ENCODE measurements around the gene C1QTNF5. TPM values are rescaled to one million over a fixed set of nuclear protein-coding genes. Genes with fewer than 3 reads are reported as not detected.

C1QTNF5 gene
- total RNA-seq, 1 donor = 41.3 TPM

DNA sequence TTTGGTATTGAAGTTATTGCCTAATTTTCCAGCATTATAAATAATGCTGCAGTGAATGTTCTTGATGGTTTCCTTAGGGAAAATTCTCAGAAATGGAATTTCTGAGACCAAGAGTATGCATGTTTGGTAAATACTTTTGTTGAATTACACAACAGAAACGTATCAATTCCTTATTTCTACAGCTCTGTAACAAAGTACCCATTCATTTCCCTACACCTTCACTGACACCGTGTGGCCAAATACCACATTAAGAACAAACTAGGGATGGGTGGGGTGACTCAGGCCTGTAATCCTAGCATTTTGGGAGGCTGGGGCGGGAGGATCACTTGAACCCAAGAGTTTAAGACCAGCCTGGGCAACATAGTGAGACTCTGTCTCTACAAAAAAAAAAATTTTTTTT lies 45.5 kb downstream of the C1QTNF5 start:
- Histone ChIP-seq H4K20me1 (ENCODE audit: insufficient read depth, low read length) (no peaks in the 10 kb centered on the region), H3K4me3 (ENCODE audit: insufficient read depth, low read length) (no peak overlapping the region), H3K27ac (ENCODE audit: low read depth, low read length) (no peak overlapping the region), H3K4me2 (ENCODE audit: insufficient read depth, low read length) (no peak overlapping the region), H3K79me2 (ENCODE audit: insufficient read depth, low read length) (no peaks in the 10 kb centered on the region), H3K36me3 (ENCODE audit: insufficient read depth, low read length) (peaks cover 41% of the 10 kb centered on the region), H3K4me1 (ENCODE audit: insufficient read depth, low read length) (peaks cover 2% of the 10 kb centered on the region), H3K9me3 (ENCODE audit: low read depth, low read length) (peaks cover 2% of the 10 kb centered on the region), H3K27me3 (ENCODE audit: insufficient read depth, low read length) (no peaks in the 10 kb centered on the region), H2AFZ (ENCODE audit: low read length) (no peak overlapping the region)
- DNase-seq (ENCODE audit: insufficient read length, low spot score, missing footprints) = no peak
- TF ChIP-seq, protein P1, sequence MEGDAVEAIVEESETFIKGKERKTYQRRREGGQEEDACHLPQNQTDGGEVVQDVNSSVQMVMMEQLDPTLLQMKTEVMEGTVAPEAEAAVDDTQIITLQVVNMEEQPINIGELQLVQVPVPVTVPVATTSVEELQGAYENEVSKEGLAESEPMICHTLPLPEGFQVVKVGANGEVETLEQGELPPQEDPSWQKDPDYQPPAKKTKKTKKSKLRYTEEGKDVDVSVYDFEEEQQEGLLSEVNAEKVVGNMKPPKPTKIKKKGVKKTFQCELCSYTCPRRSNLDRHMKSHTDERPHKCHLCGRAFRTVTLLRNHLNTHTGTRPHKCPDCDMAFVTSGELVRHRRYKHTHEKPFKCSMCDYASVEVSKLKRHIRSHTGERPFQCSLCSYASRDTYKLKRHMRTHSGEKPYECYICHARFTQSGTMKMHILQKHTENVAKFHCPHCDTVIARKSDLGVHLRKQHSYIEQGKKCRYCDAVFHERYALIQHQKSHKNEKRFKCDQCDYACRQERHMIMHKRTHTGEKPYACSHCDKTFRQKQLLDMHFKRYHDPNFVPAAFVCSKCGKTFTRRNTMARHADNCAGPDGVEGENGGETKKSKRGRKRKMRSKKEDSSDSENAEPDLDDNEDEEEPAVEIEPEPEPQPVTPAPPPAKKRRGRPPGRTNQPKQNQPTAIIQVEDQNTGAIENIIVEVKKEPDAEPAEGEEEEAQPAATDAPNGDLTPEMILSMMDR (IDR thresholded peaks at IDR 0.05; ENCODE audit: extremely low read depth, low read depth, low read length) = peak; percentile 27

DNA sequence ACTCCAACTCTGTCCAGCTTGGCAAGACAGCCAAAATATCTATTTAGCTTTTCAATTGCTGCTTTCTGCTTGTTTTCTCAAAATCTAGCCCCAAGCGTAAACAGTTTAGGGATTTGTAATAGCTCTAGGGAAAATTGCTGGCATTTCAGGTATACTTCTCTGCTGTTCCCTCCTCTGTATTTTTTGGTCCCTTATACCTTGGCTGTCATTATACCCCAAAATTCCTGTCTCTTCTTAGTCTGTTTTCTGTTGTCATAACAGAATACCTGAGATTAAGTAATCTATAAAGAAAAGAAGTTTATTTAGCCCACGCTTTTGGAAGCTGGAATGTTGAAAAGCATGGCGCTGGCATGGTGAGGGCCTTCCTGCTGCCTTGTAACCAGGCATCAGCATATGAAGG lies 47.2 kb downstream of the C1QTNF5 start:
- Histone ChIP-seq H3K4me1 (ENCODE audit: insufficient read depth, low read length) (peaks cover 2% of the 10 kb centered on the region), H3K27me3 (ENCODE audit: insufficient read depth, low read length) (no peaks in the 10 kb centered on the region), H4K20me1 (ENCODE audit: insufficient read depth, low read length) (no peaks in the 10 kb centered on the region), H3K4me2 (ENCODE audit: insufficient read depth, low read length) (no peak overlapping the region), H2AFZ (ENCODE audit: low read length) (no peak overlapping the region), H3K9me3 (ENCODE audit: low read depth, low read length) (peaks cover 2% of the 10 kb centered on the region), H3K36me3 (ENCODE audit: insufficient read depth, low read length) (peaks cover 24% of the 10 kb centered on the region), H3K27ac (ENCODE audit: low read depth, low read length) (no peak overlapping the region), H3K4me3 (ENCODE audit: insufficient read depth, low read length) (no peak overlapping the region), H3K79me2 (ENCODE audit: insufficient read depth, low read length) (no peaks in the 10 kb centered on the region)
- no peak for DNase-seq (ENCODE audit: insufficient read length, low spot score, missing footprints)
- TF ChIP-seq, protein P1 (IDR thresholded peaks at IDR 0.05; ENCODE audit: extremely low read depth, low read depth, low read length) = no peak

DNA sequence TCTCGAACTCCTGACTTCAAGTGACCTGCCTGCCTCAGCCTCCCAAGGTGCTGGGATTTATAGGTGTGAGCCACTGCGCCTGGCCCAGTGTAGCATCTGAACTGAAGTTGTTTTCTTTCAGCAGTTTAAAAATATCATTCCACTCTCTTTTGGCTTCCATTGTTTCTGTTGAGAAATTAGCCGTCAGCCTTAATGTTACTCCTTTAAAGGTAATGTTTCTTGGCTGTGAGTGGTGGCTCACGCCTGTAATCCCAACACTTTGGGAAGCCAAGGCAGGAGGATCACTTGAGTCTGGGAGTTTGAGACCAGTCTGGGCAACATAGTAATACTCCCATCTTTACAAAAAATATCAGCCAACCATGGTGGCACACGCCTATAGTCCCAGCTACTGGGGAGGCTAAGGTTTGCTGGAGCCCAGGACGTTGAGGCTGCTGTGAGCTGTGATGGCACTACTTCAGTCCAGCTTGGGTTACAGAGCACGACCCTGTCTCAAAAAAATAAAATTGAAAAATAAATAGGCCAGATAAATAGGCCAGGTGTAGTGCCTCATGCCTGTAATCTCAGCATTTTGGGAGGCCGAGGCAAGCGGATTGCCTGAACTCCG lies 49.7 kb downstream of the C1QTNF5 start:
- no peak overlapping the region for H2AFZ ChIP-seq (ENCODE audit: low read length)
- no peaks in the 10 kb centered on the region for H4K20me1 ChIP-seq (ENCODE audit: insufficient read depth, low read length)
- peaks cover 2% of the 10 kb centered on the region for H3K9me3 ChIP-seq (ENCODE audit: low read depth, low read length)
- no peak overlapping the region for H3K4me2 ChIP-seq (ENCODE audit: insufficient read depth, low read length)
- no peak overlapping the region for H3K27ac ChIP-seq (ENCODE audit: low read depth, low read length)
- H3K79me2 ChIP-seq (ENCODE audit: insufficient read depth, low read length) = no peaks in the 10 kb centered on the region
- H3K27me3 ChIP-seq (ENCODE audit: insufficient read depth, low read length) = no peaks in the 10 kb centered on the region
- no peaks in the 10 kb centered on the region for H3K4me1 ChIP-seq (ENCODE audit: insufficient read depth, low read length)
- no peak overlapping the region for H3K4me3 ChIP-seq (ENCODE audit: insufficient read depth, low read length)
- H3K36me3 ChIP-seq (ENCODE audit: insufficient read depth, low read length) = peaks cover 21% of the 10 kb centered on the region
- DNase-seq (ENCODE audit: insufficient read length, low spot score, missing footprints) = no peak
- TF ChIP-seq, protein P1 (IDR thresholded peaks at IDR 0.05; ENCODE audit: extremely low read depth, low read depth, low read length) = no peak

Small RNAs within 50 kb of the gene (small RNA-seq; reads per million reads assigned to genes)
- gene RF01225 (not detected), gene RNU6-262P (not detected)

Other genes with a start within 250 kb of the C1QTNF5 start
- gene DPAGT1, start 239.0 kb downstream of the C1QTNF5 start, total RNA-seq = 20.3 and 22.1 TPM in 2 replicates
- gene C2CD2L, start 233.5 kb downstream of the C1QTNF5 start, total RNA-seq = 5.0 and 6.2 TPM in 2 replicates
- gene HINFP, start 219.3 kb downstream of the C1QTNF5 start, total RNA-seq = 20.6 and 22.8 TPM in 2 replicates
- under 0.01 TPM in 1 of 2 replicates, not detected in the other for gene ABCG4, start 191.8 kb downstream of the C1QTNF5 start, total RNA-seq
- 24.2 and 29.7 TPM in 2 replicates for gene NLRX1, start 172.2 kb downstream of the C1QTNF5 start, total RNA-seq
- gene NHERF4, start 155.4 kb downstream of the C1QTNF5 start, total RNA-seq = not detected in 2 replicates
- gene CBL, start 134.5 kb downstream of the C1QTNF5 start, total RNA-seq = 9.0 and 9.7 TPM in 2 replicates
- 11.2 and 14.1 TPM in 2 replicates for gene MCAM, start 23.8 kb downstream of the C1QTNF5 start, total RNA-seq
- 4.0 and 5.0 TPM in 2 replicates for gene RNF26, start 6.4 kb downstream of the C1QTNF5 start, total RNA-seq
- not detected in 2 replicates for gene MFRP, start 5.8 kb upstream of the C1QTNF5 start, total RNA-seq
- 0.29 and 0.36 TPM in 2 replicates for gene USP2, start 40.8 kb upstream of the C1QTNF5 start, total RNA-seq
- 308 and 400 TPM in 2 replicates for gene THY1, start 82.3 kb upstream of the C1QTNF5 start, total RNA-seq